GM12878 (cell line): ENCODE data around the gene PERCC1. TPM values are rescaled to one million over a fixed set of nuclear protein-coding genes. Genes with fewer than 3 reads are reported as not detected.
A peak's percentile ranks its signal among the peaks of the same experiment; 100 is the strongest.

ENCODE experiments used
- ASH2L ChIP-seq: fragments of 300-600, 200-600 bp; sonication (generic); IDR thresholded peaks from 2 replicates; pipeline ENCODE4 v1.6.1; 2017; ENCODE audit warnings: low read depth, mild to moderate bottlenecking, borderline replicate concordance
- BCL3 ChIP-seq: IDR thresholded peaks from 2 replicates; pipeline ENCODE4 v1.6.1; 2011; ENCODE audit warnings: borderline replicate concordance, low read depth, mild to moderate bottlenecking, moderate library complexity, low read length; ENCODE audit not compliant: insufficient read depth, poor library complexity, severe bottlenecking
- CREM ChIP-seq: IDR thresholded peaks from 2 replicates; pipeline ENCODE4 v1.6.1; 2014; ENCODE audit warnings: antibody characterized with exemption, low read depth
- CUX1 ChIP-seq: IDR thresholded peaks from 2 replicates; pipeline ENCODE4 v1.6.1; 2012; ENCODE audit warnings: improper control_type of control experiment, low read depth, low read length; ENCODE audit not compliant: insufficient replicate concordance
- FOS ChIP-seq: IDR thresholded peaks from 3 replicates; pipeline ENCODE4 v1.6.1; 2011; ENCODE audit warnings: borderline replicate concordance; ENCODE audit not compliant: insufficient read length; ENCODE audit errors: extremely low read depth
- HCFC1 ChIP-seq: fragments of 150-350 bp; IDR thresholded peaks from 2 replicates; pipeline ENCODE4 v1.6.1; 2014; ENCODE audit warnings: low read length
- IRF4 ChIP-seq: IDR thresholded peaks from 2 replicates; pipeline ENCODE4 v1.6.1; 2011; ENCODE audit warnings: low read depth, low read length
- JUND ChIP-seq: IDR thresholded peaks from 2 replicates; pipeline ENCODE4 v1.6.1; 2012; ENCODE audit warnings: low read depth, mild to moderate bottlenecking, low read length, improper control_type of control experiment, moderate library complexity
- MXI1 ChIP-seq: fragments of 150-350 bp; IDR thresholded peaks from 2 replicates; pipeline ENCODE4 v1.6.1; 2011; ENCODE audit warnings: low read depth, mild to moderate bottlenecking, inconsistent platforms, low read length, improper control_type of control experiment
- MYB ChIP-seq: fragments of 150-350 bp; IDR thresholded peaks from 2 replicates; pipeline ENCODE4 v1.6.1; 2014; ENCODE audit warnings: mild to moderate bottlenecking, low read depth, low read length, borderline replicate concordance
- NFIC ChIP-seq: IDR thresholded peaks from 2 replicates; pipeline ENCODE4 v1.6.1; 2012; ENCODE audit warnings: low read depth, mild to moderate bottlenecking, inconsistent platforms, low read length, moderate library complexity
- NFYA ChIP-seq: IDR thresholded peaks from 2 replicates; pipeline ENCODE4 v1.6.1; 2011; ENCODE audit warnings: low read depth, mild to moderate bottlenecking, low read length, improper control_type of control experiment, borderline replicate concordance
- NR2C1 ChIP-seq: fragments of 450-650 bp; IDR thresholded peaks from 2 replicates; pipeline ENCODE4 v1.6.1; 2017; ENCODE audit warnings: antibody characterized with exemption, mild to moderate bottlenecking, moderate library complexity
- NR2C2 ChIP-seq: IDR thresholded peaks from 2 replicates; pipeline ENCODE4 v1.6.1; 2011; ENCODE audit warnings: borderline replicate concordance, low read depth; ENCODE audit not compliant: control insufficient read depth, insufficient read length
- PAX5 ChIP-seq: IDR thresholded peaks from 2 replicates; pipeline ENCODE4 v1.6.1; 2011; ENCODE audit warnings: low read depth, low read length, borderline replicate concordance
- POLR2AphosphoS2 ChIP-seq: IDR thresholded peaks from 2 replicates; pipeline ENCODE4 v1.6.1; 2011; ENCODE audit warnings: low read depth, mild to moderate bottlenecking, low read length, improper control_type of control experiment, moderate library complexity
- RELA ChIP-seq: fragments of 450-650 bp; IDR thresholded peaks from 2 replicates; pipeline ENCODE4 v1.8.0; 2014; ENCODE audit warnings: borderline replicate concordance; ENCODE audit not compliant: partially characterized antibody
- RFX5 ChIP-seq: IDR thresholded peaks from 2 replicates; pipeline ENCODE4 v1.6.1; 2011; ENCODE audit warnings: low read depth, low read length, improper control_type of control experiment
- SIN3A ChIP-seq: IDR thresholded peaks from 2 replicates; pipeline ENCODE4 v1.6.1; 2012; ENCODE audit warnings: low read depth, low read length, improper control_type of control experiment
- SMARCA5 ChIP-seq: fragments of 450-650 bp; IDR thresholded peaks from 2 replicates; pipeline ENCODE4 v1.6.1; 2017; ENCODE audit warnings: mild to moderate bottlenecking
- STAT1 ChIP-seq: fragments of 450-650 bp; conservative IDR thresholded peaks from 2 replicates; pipeline ENCODE4 v1.6.1; 2014; ENCODE audit warnings: antibody characterized with exemption, mild to moderate bottlenecking
- TARDBP ChIP-seq: IDR thresholded peaks from 2 replicates; pipeline ENCODE4 v1.6.1; 2016; ENCODE audit warnings: borderline replicate concordance
- TCF3 ChIP-seq: IDR thresholded peaks from 2 replicates; pipeline ENCODE4 v1.6.1; 2012; ENCODE audit warnings: low read depth, mild to moderate bottlenecking, low read length, borderline replicate concordance; ENCODE audit not compliant: insufficient read depth
- USF1 ChIP-seq: IDR thresholded peaks from 2 replicates; pipeline ENCODE4 v1.6.1; 2011; ENCODE audit warnings: borderline replicate concordance, low read depth, mild to moderate bottlenecking, moderate library complexity, mixed read lengths, low read length; ENCODE audit not compliant: insufficient read depth; ENCODE audit errors: extremely low read length
- polyA plus RNA-seq, 11 experiments: library from polyadenylated mRNA; depleted of rRNA in 4 of 11; unstranded in 6 of 11; stranded (reverse) in 5 of 11; fragments of >200 nt; fragmentation: Nextera tagmentation in 4 of 11; fragmentation: Illumina TruSeq in 1 of 11; extraction: Ambion mirVana in 4 of 11; extraction: Trizol in 1 of 11; gene quantifications; 1 replicate in 1 of 11; 2 replicates in 10 of 11; pipeline versions ENCODE4 v1.2.1 to v1.2.3, GENCODE V29; 2011 to 2016; ENCODE audit warnings: inconsistent platforms in 2 of 11, missing spikeins in 2 of 11, low read depth in 1 of 11
- total RNA-seq, 4 experiments: library from RNA; depleted of rRNA in 3 of 4; stranded (reverse); fragments of >200 nt in 3 of 4; fragmentation: Illumina TruSeq in 1 of 4; extraction: Trizol in 1 of 4; gene quantifications; 2 replicates each; pipeline versions ENCODE4 v1.2.1 to v1.2.3, GENCODE V29; 2013 to 2021

The PERCC1 gene
- total and polyA plus RNA-seq, 10 of the 15 experiments (the other 5 are each of a cell fraction or from before 2014, with no cell fraction given) = not detected

- no peak for TF ChIP-seq NFYA
- TF ChIP-seq MYB = peak; percentile 47; the same call in 1 of the 2 replicates
- TF ChIP-seq POLR2AphosphoS2 = no peak
- no peak for TF ChIP-seq JUND
- peak; percentile 69 for TF ChIP-seq HCFC1
- TF ChIP-seq TCF3 = peak; percentile 45; the same call in 1 of the 2 replicates
- TF ChIP-seq STAT1 = 0 out of 2 replicates have a peak, but pooled peaks have one; percentile 56
- peak; percentile 50; the same call in 1 of the 2 replicates for TF ChIP-seq CREM
- peak; percentile 100 for TF ChIP-seq USF1
- TF ChIP-seq FOS = peak; percentile 96
- TF ChIP-seq TARDBP = no peak; the same call in 1 of the 2 replicates
- TF ChIP-seq IRF4 = no peak
- no peak for TF ChIP-seq SMARCA5
- TF ChIP-seq NFIC = peak; percentile 83
- no peak for TF ChIP-seq PAX5
- TF ChIP-seq RELA = peak; percentile 98
- no peak for TF ChIP-seq ASH2L
- TF ChIP-seq RFX5 = no peak
- TF ChIP-seq SIN3A = peak; percentile 96
- peak; percentile 92 for TF ChIP-seq MXI1
- no peak for TF ChIP-seq CUX1
- no peak for TF ChIP-seq NR2C2
- no peak for TF ChIP-seq BCL3
- peak; percentile 48 for TF ChIP-seq NR2C1
Observed at GRCh38 chr16:1474796-1475551, 44.1 kb downstream of the PERCC1 start, which contains the start of gene CLCN7 (continued).
